ENCODE data around the gene RCN1. TPM values are rescaled to one million over a fixed set of nuclear protein-coding genes. Genes with fewer than 3 reads are reported as not detected.

Gene RCN1
- total RNA-seq, 6 donors from 2014 or later = 11.5 to 90.1 (median 49.8) TPM

GRCh38 chr11:32068134-32068870 lies 22.6 kb upstream of the RCN1 start:
- WGBS, 2 donors = 61 to 63% methylated on average over 12 to 13 of the region's 13 CpGs

GRCh38 chr11:32069361-32070058 lies 21.4 kb upstream of the RCN1 start:
- WGBS, 2 donors = 74 to 83% methylated on average over 6 of the region's 6 CpGs
- no peaks in the 10 kb centered on the region for H3K27me3 ChIP-seq
- ATAC-seq (ENCODE audit: low FRiP score in 2 of 2) (no peak), DNase-seq (no peak)
- TF ChIP-seq POLR2AphosphoS5 (IDR thresholded peaks at IDR 0.05) = no peak
- no peak for TF ChIP-seq EP300 (IDR thresholded peaks at IDR 0.05)
- TF ChIP-seq CTCF (IDR thresholded peaks at IDR 0.05) = no peak
- no peak for TF ChIP-seq POLR2A (IDR thresholded peaks at IDR 0.05)
- H3K9me3 ChIP-seq = no peaks in the 10 kb centered on the region
- H3K4me3 ChIP-seq = no peak overlapping the region
- no peaks in the 10 kb centered on the region for H3K36me3 ChIP-seq
- no peaks in the 10 kb centered on the region for H3K4me1 ChIP-seq
- no peak overlapping the region for H3K27ac ChIP-seq

More at GRCh38 chr11:32068134-32068870, 22.6 kb upstream of the RCN1 start:
- no peak for DNase-seq
- no peak for ATAC-seq (ENCODE audit: low FRiP score in 2 of 2)
- H3K4me3 ChIP-seq = no peak overlapping the region
- TF ChIP-seq POLR2AphosphoS5 (IDR thresholded peaks at IDR 0.05) (no peak), POLR2A (IDR thresholded peaks at IDR 0.05) (no peak), EP300 (IDR thresholded peaks at IDR 0.05) (no peak), CTCF (IDR thresholded peaks at IDR 0.05) (no peak)
- H3K4me1 ChIP-seq = no peaks in the 10 kb centered on the region
- no peaks in the 10 kb centered on the region for H3K9me3 ChIP-seq
- no peaks in the 10 kb centered on the region for H3K36me3 ChIP-seq
- no peak overlapping the region for H3K27ac ChIP-seq
- H3K27me3 ChIP-seq = no peaks in the 10 kb centered on the region

GRCh38 chr11:32070692-32071091 lies 20.2 kb upstream of the RCN1 start:
- Histone ChIP-seq H3K4me1 (no peaks in the 10 kb centered on the region), H3K27me3 (no peaks in the 10 kb centered on the region), H3K36me3 (no peaks in the 10 kb centered on the region), H3K4me3 (no peak overlapping the region), H3K27ac (no peak overlapping the region), H3K9me3 (no peaks in the 10 kb centered on the region)
- ATAC-seq (ENCODE audit: low FRiP score in 2 of 2) = no peak
- 76 to 80% methylated on average over 5 of the region's 5 CpGs for WGBS, 2 donors
- no peak for DNase-seq
- TF ChIP-seq EP300 (IDR thresholded peaks at IDR 0.05) = no peak
- TF ChIP-seq CTCF (IDR thresholded peaks at IDR 0.05) = no peak
- no peak for TF ChIP-seq POLR2A (IDR thresholded peaks at IDR 0.05)
- TF ChIP-seq POLR2AphosphoS5 (IDR thresholded peaks at IDR 0.05) = no peak

- H3K36me3 ChIP-seq = no peaks in the 10 kb centered on the region
- no peak overlapping the region for H3K4me3 ChIP-seq
- H3K9me3 ChIP-seq = no peaks in the 10 kb centered on the region
- WGBS, 2 donors = 44 to 46% methylated on average over 4 of the region's 4 CpGs
- H3K27ac ChIP-seq = no peak overlapping the region
- no peaks in the 10 kb centered on the region for H3K27me3 ChIP-seq
- no peak for TF ChIP-seq POLR2A (IDR thresholded peaks at IDR 0.05)
- peak in 5 of 6 experiments; percentile 17 to 39 (median 17) for TF ChIP-seq CTCF (IDR thresholded peaks at IDR 0.05)
- TF ChIP-seq EP300 (IDR thresholded peaks at IDR 0.05) = no peak
- TF ChIP-seq POLR2AphosphoS5 (IDR thresholded peaks at IDR 0.05) = no peak
- peak in 1 of 2 donors; percentile 50 for DNase-seq
- ATAC-seq (ENCODE audit: low FRiP score in 2 of 2) = peak in 1 of 2 donors; percentile 57
- H3K4me1 ChIP-seq = no peaks in the 10 kb centered on the region
Observed at GRCh38 chr11:32071811-32072210, 19.1 kb upstream of the RCN1 start.

Measured in upper lobe of left lung (tissue), 6 donors.